Measurements from ENCODE around the gene DPCD.

- no peak for TF ChIP-seq REST (IDR thresholded peaks at IDR 0.05; ENCODE audit: borderline replicate concordance)
- no peak for TF ChIP-seq EP300 (conservative IDR thresholded peaks at IDR 0.05; ENCODE audit: poor library complexity, severe bottlenecking)
- TF ChIP-seq, protein P1, sequence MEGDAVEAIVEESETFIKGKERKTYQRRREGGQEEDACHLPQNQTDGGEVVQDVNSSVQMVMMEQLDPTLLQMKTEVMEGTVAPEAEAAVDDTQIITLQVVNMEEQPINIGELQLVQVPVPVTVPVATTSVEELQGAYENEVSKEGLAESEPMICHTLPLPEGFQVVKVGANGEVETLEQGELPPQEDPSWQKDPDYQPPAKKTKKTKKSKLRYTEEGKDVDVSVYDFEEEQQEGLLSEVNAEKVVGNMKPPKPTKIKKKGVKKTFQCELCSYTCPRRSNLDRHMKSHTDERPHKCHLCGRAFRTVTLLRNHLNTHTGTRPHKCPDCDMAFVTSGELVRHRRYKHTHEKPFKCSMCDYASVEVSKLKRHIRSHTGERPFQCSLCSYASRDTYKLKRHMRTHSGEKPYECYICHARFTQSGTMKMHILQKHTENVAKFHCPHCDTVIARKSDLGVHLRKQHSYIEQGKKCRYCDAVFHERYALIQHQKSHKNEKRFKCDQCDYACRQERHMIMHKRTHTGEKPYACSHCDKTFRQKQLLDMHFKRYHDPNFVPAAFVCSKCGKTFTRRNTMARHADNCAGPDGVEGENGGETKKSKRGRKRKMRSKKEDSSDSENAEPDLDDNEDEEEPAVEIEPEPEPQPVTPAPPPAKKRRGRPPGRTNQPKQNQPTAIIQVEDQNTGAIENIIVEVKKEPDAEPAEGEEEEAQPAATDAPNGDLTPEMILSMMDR (IDR thresholded peaks at IDR 0.05; ENCODE audit: poor library complexity, severe bottlenecking): no peak
- TF ChIP-seq POLR2AphosphoS5 (IDR thresholded peaks at IDR 0.05): no peak
- TF ChIP-seq SMC3 (conservative IDR thresholded peaks at IDR 0.05; ENCODE audit: poor library complexity): no peak
- no peak for TF ChIP-seq EZH2 (IDR thresholded peaks at IDR 0.05; ENCODE audit: borderline replicate concordance, insufficient read depth, low read length, poor library complexity, severe bottlenecking)
- no peak for TF ChIP-seq RAD21 (conservative IDR thresholded peaks at IDR 0.05)
Observed at GRCh38 chr10:101552442-101552841, 35.7 kb upstream of the DPCD start.

Measured in neural cell (in vitro differentiated cells).